Upper lobe of left lung (tissue), 4 donors: Measurements from ENCODE around the gene ULK4.

Experiments
- CTCF ChIP-seq, 6 experiments: fragments of 450-650 bp in 4 of 6; fragments of 200-600 bp in 2 of 6; sonication (generic) in 2 of 6; IDR thresholded peaks; one replicate each; pipeline ENCODE4 v1.5.1; 2016 to 2019; ENCODE audit warnings: antibody characterized with exemption in 6 of 6
- EP300 ChIP-seq, 4 donors: sonication (generic); formaldehyde crosslinking; IDR thresholded peaks; one replicate each; pipeline ENCODE4 v1.5.1; 2017; ENCODE audit warnings: antibody characterized with exemption in 4 of 4, control low read depth in 2 of 4
- POLR2A ChIP-seq, 4 donors: fragments of 450-650 bp; IDR thresholded peaks; one replicate each; pipeline ENCODE4 v1.5.1; 2016 to 2017; ENCODE audit warnings: antibody characterized with exemption in 4 of 4, mild to moderate bottlenecking in 2 of 4
- POLR2AphosphoS5 ChIP-seq, 2 donors: sonication (generic); formaldehyde crosslinking; IDR thresholded peaks; one replicate each; pipeline ENCODE4 v1.5.1; 2017; ENCODE audit warnings: antibody characterized with exemption in 2 of 2

GRCh38 chr3:41498847-41499246 lies 463.1 kb downstream of the ULK4 start:
- no peak for TF ChIP-seq CTCF (IDR thresholded peaks at IDR 0.05)
- no peak for TF ChIP-seq EP300 (IDR thresholded peaks at IDR 0.05)
- TF ChIP-seq POLR2A (IDR thresholded peaks at IDR 0.05), result no peak
- TF ChIP-seq POLR2AphosphoS5 (IDR thresholded peaks at IDR 0.05), result no peak
